Measurements from ENCODE around the gene DEDD2.

Gene DEDD2

DNA sequence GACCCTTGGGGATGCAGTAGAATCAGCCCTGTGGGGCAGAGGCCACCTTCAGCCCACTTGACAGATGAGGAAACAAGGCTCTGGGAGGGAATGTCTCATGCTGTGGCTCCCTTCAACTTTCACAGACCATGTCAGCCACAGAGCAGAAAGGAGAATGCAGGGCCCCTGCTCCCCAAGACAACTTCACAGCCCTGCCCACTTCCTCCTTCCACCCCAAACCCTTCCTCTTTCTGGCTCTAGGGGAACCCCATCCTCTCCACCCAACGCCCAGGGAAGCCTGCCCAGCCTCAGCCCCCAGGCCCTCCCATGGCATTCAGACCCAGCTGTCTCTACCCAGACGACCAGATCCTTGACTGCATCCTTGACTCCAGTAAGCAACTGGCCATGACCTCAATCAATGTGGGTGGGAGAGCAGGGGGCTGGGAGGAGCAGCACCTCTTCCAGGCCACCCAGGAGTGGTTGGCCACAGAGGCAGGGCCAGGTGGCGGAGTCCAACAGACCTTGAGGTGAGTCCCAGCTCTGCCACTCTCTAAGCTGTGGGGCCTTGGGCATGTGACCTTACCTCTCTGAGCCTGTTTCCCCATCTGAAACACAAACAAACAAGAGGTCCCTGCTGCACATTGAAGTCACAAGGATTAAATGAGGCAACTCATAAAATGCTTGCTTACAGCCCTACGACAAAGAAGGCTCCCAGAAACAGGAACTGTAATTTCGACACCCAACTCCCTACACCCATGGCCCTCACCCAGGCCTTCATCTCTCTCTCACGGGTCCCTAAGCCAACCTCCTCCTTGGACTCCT, 15.8 kb downstream of the DEDD2 start:
- in situ Hi-C loops (cut with HindIII; ENCODE audit: low sequenced_read_pairs), result no loop called here

DNA sequence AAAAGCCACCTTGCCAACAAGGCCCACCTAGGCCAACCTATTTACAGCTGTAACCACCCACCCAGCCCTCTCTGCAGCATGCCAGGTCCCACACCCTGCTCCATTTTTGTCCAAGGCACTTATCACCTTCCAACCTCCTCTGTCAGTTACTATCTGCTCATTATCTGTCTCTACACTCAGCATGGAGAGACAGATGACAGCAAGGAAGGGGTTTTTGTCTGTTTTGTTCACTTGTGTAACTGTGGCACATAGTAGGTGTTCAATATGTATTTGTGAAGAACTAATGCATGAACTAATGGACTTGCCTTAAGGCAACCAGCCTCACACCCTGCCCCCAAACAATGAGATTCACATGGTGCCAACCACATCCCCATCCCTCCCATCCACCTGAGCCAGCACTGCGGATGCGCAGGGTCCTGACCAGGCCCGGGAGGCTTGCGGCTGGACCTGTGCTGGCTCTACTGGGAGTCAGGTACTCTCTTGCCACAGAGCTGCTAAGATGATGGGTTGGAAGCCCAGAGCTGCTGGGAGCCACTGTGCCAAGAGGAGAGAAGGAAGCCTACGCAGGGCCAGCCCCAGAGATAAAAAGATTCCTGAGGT, 17.3 kb downstream of the DEDD2 start:
- in situ Hi-C loops (cut with HindIII; ENCODE audit: low sequenced_read_pairs), result no loop called here

DNA sequence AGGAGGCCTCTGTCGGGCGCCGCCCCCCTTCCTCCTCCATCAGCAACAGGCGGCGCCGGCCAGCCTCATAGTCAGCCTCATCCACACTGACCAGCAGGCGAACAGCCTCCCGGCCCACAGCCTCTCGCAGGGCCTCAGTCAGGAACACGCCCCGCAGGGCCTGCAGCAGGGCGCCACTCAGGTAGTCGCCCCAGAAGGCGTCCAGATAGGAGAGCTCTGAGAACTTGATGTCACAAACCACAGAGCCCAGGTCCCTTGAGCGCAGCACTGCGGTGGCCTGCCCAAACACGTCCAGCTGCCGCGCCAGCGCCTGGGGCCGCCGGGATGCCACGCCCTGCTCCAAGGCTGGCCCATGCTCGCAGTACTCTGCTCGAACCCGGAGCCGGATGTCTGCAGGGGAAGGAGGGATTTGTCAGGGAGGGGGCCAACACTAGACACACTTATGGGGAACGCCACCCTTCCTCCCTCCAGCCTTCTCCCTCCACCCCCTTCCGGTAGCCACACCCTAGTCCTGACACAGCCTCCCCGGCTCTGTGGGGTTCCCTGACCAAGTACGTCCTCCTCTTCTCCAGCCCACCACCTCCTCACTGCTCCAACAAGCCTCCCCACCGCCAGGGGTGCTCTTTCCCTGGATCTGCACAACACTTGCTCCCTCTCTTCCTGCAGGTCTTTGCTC, 17.9 kb downstream of the DEDD2 start:
- in situ Hi-C loops (cut with HindIII; ENCODE audit: low sequenced_read_pairs), result no loop called here

DNA sequence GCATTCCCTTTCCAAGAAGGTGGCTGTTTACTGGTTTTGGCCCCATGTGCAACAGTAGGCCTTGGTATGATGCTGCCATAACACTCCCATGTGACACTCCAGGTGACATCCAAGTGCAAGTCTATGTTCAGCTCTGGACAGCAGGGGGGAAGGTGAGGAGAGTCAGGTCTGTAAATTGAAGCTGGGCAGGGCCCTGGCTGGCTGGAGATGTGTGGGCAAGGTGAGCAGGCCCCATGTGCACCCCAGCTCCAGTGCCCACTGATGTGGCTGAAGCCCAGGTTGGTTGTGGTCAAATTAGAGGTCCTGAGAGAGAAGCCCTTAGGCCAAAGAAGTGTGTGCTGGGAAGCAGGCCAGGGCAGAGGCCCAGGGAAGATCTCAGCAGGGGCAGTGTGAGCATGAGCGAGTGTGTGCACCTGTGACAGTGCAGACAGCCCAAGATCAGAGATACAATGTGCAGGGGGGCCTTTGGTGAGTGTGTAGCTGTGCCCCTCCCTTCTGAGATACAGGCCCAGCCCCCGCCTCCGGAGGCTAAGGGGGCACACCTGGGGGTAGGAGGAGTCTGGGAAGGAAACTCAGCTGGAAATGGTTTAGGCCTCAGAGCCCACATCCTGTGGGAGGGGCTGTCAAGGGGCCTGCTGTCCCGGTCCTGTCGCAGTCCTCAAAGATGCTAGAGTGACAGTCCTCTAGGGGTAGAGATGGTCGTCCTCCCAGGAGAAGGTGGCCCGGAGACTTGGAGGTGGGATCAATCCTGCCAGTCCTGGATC, 18.6 kb downstream of the DEDD2 start:
- in situ Hi-C loops (cut with HindIII; ENCODE audit: low sequenced_read_pairs), result no loop called here

DNA sequence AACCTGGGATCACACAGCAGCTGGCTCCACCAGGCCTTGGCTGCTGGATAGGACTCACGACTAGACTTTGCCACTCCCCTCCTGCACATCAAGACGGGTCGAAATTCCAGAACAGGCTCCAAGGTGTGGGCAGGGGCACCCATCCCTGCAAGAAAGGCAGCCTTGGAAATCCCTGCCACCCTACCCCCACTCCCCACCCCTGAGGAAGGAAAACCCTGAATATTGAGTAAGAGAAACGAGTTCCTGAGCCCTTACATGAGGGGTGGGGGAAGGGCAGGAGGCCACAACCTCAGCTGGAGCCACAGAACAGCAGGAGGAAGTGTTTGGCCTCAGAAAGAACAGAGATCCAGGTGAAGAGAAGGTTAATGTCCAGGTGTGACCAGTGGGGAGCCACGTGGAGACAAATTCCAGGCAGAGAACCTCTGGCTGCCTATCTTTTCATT, 20.1 kb downstream of the DEDD2 start:
- in situ Hi-C loops (cut with HindIII; ENCODE audit: low sequenced_read_pairs), result no loop called here

DNA sequence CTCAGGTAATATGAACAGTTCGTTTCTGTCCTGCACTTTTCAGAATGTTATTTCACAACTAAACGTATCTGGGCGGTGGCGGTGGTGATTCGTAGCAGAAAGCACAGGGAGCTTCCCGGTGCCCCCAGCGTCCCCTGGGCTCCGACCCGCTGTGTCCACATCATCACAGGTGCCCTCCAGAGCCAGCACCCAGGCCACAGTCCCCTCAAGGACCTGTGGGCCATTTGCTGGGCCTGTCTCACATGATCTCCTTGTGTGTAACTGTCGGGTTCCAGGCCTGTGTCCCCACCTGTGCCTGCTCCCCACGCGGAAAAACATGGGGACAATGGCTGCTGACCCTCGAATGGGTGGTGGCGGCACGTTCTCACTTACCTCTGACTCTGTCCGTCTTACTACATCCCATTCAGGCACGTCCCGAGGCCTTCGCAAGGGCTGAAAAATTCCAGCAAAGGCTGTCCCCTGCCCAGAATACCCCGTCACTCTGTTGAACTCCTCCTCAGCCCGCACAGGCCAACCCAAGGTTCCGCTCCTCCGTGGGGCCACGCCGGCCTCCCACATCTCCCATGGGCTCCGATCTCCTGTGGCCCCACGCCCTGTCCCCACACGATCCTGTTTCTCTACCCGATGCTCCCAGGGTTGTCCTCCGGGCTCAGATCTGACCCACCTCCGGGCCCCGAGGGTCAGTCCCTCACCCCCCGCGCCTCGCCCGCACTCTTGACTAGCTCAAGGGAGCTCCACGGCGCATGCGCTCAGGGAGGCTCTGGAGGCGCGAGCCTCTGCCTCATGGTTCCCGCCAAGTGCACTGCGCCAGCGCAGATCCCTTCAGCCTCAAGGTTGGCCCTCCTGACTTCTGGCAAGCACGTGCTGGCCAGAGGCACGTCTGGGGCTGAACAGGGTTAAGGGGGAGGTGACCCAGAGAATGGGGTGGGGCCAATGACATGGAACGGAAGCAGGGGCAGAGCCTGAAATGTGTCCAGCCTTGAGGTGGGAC, 21.2 kb downstream of the DEDD2 start:
- in situ Hi-C loops (cut with HindIII; ENCODE audit: low sequenced_read_pairs), result no loop called here

DNA sequence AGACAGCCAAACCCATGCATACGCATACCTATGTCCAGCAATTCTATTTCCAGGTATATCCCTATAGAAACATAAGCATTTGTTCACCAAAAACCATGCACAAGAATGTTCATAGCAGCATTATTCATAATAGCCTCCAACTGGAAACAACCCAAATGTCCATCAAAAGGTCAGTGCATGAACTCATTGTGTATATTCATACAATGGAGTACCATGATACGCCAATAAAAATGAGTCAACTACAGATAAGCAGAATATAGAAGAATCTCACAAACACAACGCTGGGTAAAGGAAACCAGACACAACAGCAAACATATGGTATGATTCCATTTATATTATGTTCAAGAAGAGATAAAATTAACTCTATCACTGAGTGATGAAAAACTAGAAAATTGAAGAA, 23.8 kb downstream of the DEDD2 start:
- in situ Hi-C loops (cut with HindIII; ENCODE audit: low sequenced_read_pairs), result no loop called here

DNA sequence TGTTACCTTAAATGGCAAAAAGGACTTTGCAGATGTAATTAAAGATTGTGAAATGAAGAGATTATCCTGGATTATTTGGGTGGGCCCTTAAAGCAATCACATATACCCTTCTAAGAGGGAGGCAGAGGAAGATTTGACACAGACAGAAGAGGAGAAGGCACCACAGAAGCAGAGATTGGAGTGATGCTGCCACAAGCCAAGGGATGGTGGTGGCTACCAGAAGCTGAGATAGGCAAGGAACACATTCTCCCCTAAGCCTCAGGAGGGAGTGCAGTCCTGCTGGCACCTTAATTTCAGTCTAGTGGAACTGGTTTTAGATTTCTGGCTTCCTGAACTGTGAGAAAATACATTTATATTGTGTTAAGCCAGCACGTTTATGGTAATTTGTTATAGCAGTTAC, 24.2 kb downstream of the DEDD2 start:
- in situ Hi-C loops (cut with HindIII; ENCODE audit: low sequenced_read_pairs), result no loop called here

DNA sequence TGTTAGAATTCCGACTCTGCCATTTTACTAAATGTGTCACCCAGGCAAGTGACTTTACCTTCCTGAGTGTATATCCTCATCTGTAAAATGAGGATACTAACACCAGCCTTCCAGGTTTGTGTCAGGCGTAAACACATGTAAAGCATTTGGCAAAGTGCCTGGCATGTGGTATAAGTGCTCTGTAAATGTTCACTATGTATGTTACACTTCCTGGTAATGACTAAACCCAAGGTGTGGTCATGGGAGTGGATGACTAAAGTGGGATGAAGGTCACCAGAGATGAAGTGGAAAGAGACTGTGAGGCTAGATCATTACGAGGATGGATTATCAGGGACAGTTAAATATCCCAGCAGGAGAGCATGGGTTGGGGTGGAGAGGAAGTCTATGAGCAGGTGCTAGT, 25.6 kb downstream of the DEDD2 start:
- in situ Hi-C loops (cut with HindIII; ENCODE audit: low sequenced_read_pairs), result no loop called here

DNA sequence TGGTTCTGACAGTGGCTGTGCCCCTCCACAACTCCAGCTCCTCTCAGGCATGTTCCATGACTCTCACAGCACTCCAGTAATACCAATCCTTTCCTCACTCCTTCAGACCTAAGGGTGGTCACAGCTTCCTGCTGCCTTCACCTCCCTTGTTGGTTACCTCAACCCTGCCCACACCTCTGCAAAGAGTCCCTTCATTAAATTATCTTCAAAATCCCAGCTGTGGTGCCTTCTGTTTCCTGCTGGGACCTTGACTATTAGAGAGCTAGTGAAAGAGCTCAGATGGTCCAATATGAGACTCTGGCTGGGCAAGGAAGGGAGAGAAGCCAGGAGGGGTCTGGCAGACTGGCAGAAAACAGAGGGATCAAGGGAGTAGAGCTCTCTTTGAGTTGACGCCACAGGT, 26.1 kb downstream of the DEDD2 start:
- in situ Hi-C loops (cut with HindIII; ENCODE audit: low sequenced_read_pairs), result no loop called here

DNA sequence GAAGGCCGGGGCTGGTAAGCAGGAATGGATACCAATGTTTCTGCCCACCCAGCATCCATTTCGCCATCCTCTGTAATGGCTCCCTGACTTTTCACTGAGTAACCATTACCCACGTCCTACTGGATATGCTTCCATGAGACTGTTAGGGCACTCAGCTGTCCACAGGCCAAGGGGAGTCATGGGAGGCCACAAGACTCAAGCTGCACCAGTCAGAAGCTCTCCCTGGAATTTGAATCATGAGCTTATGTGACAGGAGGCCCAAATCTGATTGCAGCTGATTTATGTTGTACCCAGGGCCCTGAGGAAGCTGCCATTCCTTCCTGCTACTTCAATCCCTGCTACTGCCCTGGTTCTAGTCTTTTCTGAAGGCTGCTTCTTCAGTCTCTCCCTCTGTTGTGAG, 28.3 kb downstream of the DEDD2 start:
- in situ Hi-C loops (cut with HindIII; ENCODE audit: low sequenced_read_pairs), result no loop called here

DNA sequence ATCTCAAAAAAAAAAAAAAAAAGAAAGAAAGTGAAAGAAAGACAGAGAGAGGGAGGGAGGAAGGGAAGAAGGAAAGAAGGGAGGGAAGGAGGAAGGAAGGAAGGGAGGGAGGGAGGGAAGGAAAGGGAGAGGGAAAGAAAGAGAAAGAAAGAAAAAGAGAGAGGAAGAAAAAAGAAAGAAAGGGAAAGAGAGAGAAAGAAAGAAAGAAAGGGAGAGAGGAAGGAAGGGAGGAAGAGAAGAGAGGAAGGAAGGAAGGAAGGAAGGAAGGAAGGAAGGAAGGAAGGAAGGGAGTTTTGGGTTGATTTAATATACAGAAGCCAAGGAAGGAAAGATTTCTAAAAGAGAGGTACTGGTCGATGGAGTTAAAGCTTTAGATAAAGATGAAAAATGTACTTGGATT, 28.8 kb downstream of the DEDD2 start:
- in situ Hi-C loops (cut with HindIII; ENCODE audit: low sequenced_read_pairs), result no loop called here

DNA sequence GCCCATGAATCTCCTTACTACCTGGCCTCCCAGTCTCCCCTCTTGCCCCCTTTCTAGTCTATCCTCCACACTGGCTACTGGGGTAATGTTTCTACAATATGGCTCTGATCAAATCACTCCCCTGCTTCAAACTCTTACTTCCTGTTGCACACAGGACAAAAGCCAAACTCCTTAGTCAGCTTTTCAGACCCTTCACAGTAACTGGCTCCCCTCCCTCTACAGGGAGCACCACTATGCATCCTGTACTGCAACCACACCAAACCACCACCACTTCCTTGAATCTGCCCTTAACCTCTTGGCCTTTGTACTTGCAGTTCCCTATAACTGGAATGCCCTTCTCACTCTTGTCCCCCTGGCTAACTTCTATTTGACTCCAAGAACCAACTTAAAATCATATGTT, 32.2 kb downstream of the DEDD2 start:
- in situ Hi-C loops (cut with HindIII; ENCODE audit: low sequenced_read_pairs), result no loop called here

DNA sequence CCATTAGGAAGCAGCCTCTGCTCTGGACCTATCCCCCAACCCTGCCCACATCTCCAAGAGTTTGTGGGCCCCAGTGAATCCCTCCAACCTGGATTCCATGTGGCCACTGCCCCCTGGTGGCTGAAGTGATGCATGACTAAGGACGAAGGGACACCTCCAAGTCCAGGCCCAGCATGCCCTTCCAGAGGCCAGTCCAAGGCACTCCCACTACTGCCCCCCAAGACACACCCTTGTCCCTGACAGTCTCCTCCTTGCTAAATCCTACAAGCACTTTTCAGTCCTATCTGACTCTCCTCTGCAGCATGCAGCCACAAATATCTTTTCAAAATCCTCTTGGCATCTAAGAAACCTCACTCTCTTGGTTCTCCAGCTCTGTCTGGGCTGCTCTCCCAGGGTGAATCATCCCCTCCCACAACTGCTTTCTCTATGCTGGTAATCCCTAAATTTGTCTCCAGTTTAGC, 33.0 kb downstream of the DEDD2 start:
- in situ Hi-C loops (cut with HindIII; ENCODE audit: low sequenced_read_pairs), result no loop called here

DNA sequence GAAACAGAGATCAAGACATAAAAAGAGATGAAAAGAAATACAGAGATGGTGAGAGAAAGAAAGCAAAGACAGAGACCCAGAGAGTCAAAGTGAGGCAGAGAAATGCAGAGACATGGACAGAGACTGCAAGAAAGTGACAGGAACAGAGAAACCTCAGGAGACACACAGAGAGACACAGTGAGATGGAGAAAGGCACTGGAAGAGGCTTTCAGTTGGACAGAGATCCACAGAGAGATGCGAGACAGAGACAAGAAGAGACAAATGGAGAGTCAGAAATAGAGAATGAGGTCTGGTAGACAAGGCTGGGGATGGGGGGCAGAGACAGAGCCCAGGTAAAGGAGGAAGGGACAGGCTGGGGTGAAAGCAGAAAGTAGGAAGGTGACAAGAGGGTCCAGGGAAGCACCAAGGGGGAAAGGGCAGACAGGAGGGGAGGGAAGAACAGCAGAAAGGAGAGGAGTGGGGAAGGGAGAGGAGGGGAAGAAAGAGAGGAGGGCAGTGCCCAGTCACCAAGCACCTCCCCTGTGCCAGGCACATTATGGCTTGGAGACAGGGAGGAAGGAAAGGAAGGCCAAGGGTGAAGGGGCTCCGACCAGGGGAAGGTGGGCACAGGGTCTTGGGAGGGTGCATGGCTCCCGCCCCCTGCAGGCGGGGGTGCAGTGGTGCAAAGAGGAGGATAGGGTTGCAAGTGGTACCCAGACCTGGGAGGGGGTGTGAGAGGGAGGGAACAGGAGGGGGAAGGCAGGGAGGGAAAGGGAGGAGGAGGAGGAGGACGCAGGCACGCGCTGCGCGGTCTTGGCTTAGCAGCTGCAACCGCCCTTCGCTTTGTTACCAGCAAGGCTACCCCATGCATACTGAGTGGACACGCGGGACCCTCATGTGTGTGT, 38.4 kb downstream of the DEDD2 start:
- in situ Hi-C loops (cut with HindIII; ENCODE audit: low sequenced_read_pairs), result no loop called here

DNA sequence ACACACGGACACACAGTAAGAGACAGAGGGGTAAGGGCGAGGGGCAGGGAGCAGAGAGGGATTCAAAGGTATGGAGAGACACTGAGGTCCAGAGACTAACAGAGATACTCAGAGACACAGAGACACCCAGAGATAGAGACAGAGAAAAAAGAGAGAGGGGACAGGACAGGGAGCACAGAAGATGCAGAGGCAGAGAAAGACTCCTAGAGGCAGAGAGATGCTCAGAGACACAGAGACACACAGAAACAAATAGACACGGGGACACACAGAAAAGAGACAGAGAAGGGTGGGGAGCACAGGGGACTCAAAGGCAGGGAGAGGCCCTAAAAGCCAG, 39.8 kb downstream of the DEDD2 start:
- in situ Hi-C loops (cut with HindIII; ENCODE audit: low sequenced_read_pairs), result no loop called here

DNA sequence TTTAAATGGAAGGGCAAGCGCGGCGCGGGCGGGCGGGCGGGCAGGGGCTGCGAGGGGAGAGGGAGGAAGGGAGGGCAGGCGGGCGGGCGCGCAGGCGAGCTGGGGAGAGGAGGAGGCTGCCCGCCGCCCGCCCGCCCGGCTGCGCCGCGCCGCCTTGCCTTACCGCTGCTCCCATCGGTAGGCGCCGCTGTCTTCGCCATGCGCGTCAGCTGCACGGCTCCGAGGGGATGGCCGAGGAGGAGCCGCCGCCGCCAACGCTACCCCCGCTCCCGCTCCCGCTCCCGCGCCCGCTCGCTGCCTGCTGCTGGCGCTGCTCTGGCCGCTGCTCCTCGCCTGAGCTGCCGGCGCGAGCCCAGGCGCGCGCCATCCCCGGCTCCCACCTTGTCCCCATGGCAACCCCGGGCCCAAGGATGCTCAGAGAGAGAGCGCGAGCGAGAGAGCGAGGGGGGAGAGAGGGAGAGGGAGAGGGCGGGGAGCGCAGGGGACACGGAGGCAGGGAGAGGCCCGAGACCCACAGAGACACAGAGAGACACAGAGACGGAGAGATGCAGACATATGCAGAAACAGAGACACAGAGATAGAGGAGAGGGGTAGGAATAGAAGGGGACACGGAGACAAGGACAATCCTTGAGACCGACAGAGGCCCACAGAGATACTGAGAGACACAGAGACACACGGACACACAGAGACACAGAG, 40.3 kb downstream of the DEDD2 start:
- in situ Hi-C loops (cut with HindIII; ENCODE audit: low sequenced_read_pairs), result no loop called here

DNA sequence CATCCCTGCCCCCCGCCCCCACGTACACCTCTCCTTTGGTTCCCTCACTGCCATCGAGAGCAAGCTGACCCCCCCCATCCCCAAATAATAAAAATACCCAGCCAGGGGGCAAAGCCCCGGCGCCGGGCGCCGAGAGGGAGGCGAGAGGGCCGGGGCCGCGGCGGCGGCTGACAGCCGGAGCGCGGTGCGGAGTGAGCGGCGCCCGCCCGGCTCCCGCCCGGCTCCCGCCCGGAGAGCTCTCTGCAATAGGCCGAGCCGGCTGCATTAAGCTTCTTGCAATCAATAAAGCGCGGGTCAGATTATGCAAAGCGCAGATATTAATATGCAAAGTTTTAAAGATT, 40.9 kb downstream of the DEDD2 start:
- in situ Hi-C loops (cut with HindIII; ENCODE audit: low sequenced_read_pairs), result no loop called here

Data from DLD1 (cell line).